Raji (cell line): ENCODE measurements around the gene GLIS1.

Source experiments
- POLR2A ChIP-seq: IDR thresholded peaks from 2 replicates; pipeline ENCODE4 v1.6.1; 2011; ENCODE audit warnings: low read depth, low read length, control low read depth; ENCODE audit not compliant: insufficient read depth

The GLIS1 gene

GRCh38 chr1:53684741-53685140, 54.2 kb downstream of the GLIS1 start:
- no peak for TF ChIP-seq POLR2A

GRCh38 chr1:53683986-53684740, 54.8 kb downstream of the GLIS1 start:
- TF ChIP-seq POLR2A = no peak

GRCh38 chr1:53682881-53683280, 56.1 kb downstream of the GLIS1 start:
- TF ChIP-seq POLR2A = no peak

- no peak for TF ChIP-seq POLR2A
These were observed 56.8 kb downstream of the GLIS1 start for GRCh38 chr1:53681977-53682685.

- no peak for TF ChIP-seq POLR2A
These were observed 57.5 kb downstream of the GLIS1 start for GRCh38 chr1:53681351-53681976.

- no peak for TF ChIP-seq POLR2A
These were observed 58.1 kb downstream of the GLIS1 start for GRCh38 chr1:53680868-53681267.

- TF ChIP-seq POLR2A = no peak
These were observed 59.8 kb downstream of the GLIS1 start for GRCh38 chr1:53678938-53679825.

GRCh38 chr1:53678507-53678906, 60.5 kb downstream of the GLIS1 start:
- no peak for TF ChIP-seq POLR2A

- TF ChIP-seq POLR2A = no peak
These were observed 60.9 kb downstream of the GLIS1 start for GRCh38 chr1:53678046-53678445.

GRCh38 chr1:53677486-53677885, 61.5 kb downstream of the GLIS1 start:
- no peak for TF ChIP-seq POLR2A

GRCh38 chr1:53672785-53673184, 66.2 kb downstream of the GLIS1 start:
- no peak for TF ChIP-seq POLR2A

GRCh38 chr1:53672243-53672642, 66.7 kb downstream of the GLIS1 start:
- no peak for TF ChIP-seq POLR2A

GRCh38 chr1:53669621-53670191, 69.3 kb downstream of the GLIS1 start:
- no peak for TF ChIP-seq POLR2A

- no peak for TF ChIP-seq POLR2A
These were observed 72.4 kb downstream of the GLIS1 start for GRCh38 chr1:53666566-53666965.

GRCh38 chr1:53665996-53666395, 73.0 kb downstream of the GLIS1 start:
- TF ChIP-seq POLR2A = no peak

GRCh38 chr1:53663529-53664300, 75.2 kb downstream of the GLIS1 start:
- no peak for TF ChIP-seq POLR2A
